ENCODE data around the gene SPEM1. TPM values are rescaled to one million over a fixed set of nuclear protein-coding genes. Genes with fewer than 3 reads are reported as not detected.

SPEM1 gene
- total RNA-seq, 2 experiments from 2014 or later: 0.36 TPM; not detected in 1

DNA sequence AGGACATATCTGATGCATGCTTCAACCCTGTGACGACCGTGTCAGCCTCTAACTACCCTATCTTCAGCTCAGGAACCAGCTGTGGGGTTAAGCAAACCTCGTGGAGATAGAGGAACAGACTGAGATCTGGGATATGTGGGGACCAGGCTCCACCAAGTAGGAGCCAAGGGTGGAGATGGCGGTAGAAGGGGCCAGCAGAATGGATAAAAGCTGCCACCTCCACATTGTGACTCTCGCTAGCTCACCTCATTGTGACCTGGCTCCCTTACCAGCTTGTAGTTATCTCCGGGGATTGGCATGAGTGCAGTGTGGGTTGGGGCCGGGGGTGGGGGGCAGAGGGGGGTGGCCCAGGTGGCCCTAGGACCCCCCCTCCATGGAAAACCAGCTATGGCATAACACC lies 5.2 kb downstream of the SPEM1 start, which contains the start of gene SPEM2:
Gene SPEM2, plus strand, starts transcription at position 301 of the 400 bp plus-strand sequence. Its CDS starts 73 bp downstream, at position 374.
- Mint-ChIP-seq H3K4me3 (no peak within 1 kb of the TSS), H3K27me3 (no peaks in the 10 kb centered on the region), H3K4me1 (ENCODE audit: low read depth) (no peaks in the 10 kb centered on the region), H3K36me3 (ENCODE audit: low read depth) (no peaks in the 10 kb centered on the region), H3K9me3 (no peaks in the 10 kb centered on the region), H3K27ac (no peak within 1 kb of the TSS)
- intact Hi-C loops (cut with micrococcal nuclease): no loop called here
- TF ChIP-seq, protein P1, sequence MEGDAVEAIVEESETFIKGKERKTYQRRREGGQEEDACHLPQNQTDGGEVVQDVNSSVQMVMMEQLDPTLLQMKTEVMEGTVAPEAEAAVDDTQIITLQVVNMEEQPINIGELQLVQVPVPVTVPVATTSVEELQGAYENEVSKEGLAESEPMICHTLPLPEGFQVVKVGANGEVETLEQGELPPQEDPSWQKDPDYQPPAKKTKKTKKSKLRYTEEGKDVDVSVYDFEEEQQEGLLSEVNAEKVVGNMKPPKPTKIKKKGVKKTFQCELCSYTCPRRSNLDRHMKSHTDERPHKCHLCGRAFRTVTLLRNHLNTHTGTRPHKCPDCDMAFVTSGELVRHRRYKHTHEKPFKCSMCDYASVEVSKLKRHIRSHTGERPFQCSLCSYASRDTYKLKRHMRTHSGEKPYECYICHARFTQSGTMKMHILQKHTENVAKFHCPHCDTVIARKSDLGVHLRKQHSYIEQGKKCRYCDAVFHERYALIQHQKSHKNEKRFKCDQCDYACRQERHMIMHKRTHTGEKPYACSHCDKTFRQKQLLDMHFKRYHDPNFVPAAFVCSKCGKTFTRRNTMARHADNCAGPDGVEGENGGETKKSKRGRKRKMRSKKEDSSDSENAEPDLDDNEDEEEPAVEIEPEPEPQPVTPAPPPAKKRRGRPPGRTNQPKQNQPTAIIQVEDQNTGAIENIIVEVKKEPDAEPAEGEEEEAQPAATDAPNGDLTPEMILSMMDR (IDR thresholded peaks at IDR 0.05): no peak
- CTCF ChIA-PET: interaction anchor here (1.5 kb wide), 1 partner anchor 11 kb away, joined by 5 read pairs; no protein-coding TSS in a partner anchor
- ATAC-seq (no peak), DNase-seq (no peak)
- POLR2A ChIA-PET: interaction anchor here (0.6 to 1.2 kb wide), 2 partner anchors 14 to 16 kb away, joined by 3 to 4 read pairs; no protein-coding TSS in a partner anchor

DNA sequence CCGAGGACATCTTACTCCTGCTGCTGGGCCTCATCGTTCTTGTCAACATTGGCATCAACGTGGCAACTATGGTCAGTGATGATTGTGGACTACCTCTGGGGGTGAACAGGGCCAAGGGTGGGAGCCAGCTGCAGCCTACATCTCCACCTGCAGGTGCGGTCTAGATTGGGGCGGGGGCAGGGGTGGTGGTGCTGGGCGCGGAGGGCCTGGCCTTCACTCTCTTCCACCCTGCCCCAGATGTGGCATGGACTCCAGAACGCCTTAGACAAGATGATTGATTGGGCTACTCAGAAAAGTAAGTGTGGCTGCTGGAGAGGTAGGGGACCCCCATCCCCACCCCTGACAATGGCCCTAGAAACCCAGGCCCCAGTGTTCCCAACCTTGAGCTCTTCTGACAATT lies 5.6 kb downstream of the SPEM1 start:
- no peak for ATAC-seq
- DNase-seq: no peak
- TF ChIP-seq, protein P1 (IDR thresholded peaks at IDR 0.05): no peak
- POLR2A ChIA-PET: interaction anchor here (0.6 kb wide), 1 partner anchor 14 kb away, joined by 3 read pairs; no protein-coding TSS in a partner anchor
- Mint-ChIP-seq H3K27ac (no peak overlapping the region), H3K9me3 (no peaks in the 10 kb centered on the region), H3K4me3 (no peak overlapping the region), H3K4me1 (ENCODE audit: low read depth) (no peaks in the 10 kb centered on the region), H3K36me3 (ENCODE audit: low read depth) (no peaks in the 10 kb centered on the region), H3K27me3 (no peaks in the 10 kb centered on the region)
- CTCF ChIA-PET: interaction anchor here (1.5 kb wide), 1 partner anchor 11 kb away, joined by 5 read pairs; no protein-coding TSS in a partner anchor
- intact Hi-C loops (cut with micrococcal nuclease): no loop called here

DNA sequence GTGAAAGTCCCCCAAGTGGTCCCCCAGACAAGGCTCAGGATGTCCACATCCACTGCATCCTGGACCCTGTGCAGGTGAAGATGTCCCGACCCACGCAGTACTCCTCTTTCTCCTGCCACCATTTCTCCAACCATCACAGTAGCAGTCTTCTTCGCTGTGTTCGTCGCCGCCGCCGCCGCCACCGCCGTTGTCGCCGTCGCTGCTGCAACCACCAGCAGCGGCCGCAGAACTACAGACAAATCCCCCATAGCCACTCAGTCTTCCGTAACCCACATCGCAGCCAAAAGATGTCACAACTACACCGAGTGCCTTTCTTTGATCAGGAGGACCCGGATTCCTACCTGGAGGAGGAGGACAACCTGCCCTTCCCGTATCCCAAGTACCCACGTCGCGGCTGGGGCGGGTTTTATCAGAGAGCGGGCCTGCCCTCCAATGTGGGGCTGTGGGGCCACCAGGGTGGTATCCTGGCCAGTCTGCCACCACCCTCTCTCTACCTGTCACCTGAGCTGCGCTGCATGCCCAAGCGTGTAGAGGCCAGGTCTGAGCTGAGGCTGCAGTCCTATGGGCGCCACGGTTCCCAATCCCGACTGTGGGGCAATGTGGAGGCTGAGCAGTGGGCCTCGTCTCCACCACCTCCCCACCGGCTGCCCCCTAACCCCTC lies 6.2 kb downstream of the SPEM1 start:
- Mint-ChIP-seq H3K36me3 (ENCODE audit: low read depth) (no peaks in the 10 kb centered on the region), H3K4me3 (no peak overlapping the region), H3K27ac (no peak overlapping the region), H3K9me3 (no peaks in the 10 kb centered on the region), H3K27me3 (no peaks in the 10 kb centered on the region), H3K4me1 (ENCODE audit: low read depth) (no peaks in the 10 kb centered on the region)
- POLR2A ChIA-PET: interaction anchor here (1.0 kb wide), 1 partner anchor 13 kb away, joined by 3 read pairs; the partner anchor contains the start of gene FGF11
- TF ChIP-seq, protein P1 (IDR thresholded peaks at IDR 0.05): no peak
- DNase-seq (no peak), ATAC-seq (no peak)
- intact Hi-C loops (cut with micrococcal nuclease): no loop called here
- CTCF ChIA-PET: interaction anchor here (1.0 kb wide), 1 partner anchor 69 kb away, joined by 4 read pairs; no protein-coding TSS in a partner anchor

DNA sequence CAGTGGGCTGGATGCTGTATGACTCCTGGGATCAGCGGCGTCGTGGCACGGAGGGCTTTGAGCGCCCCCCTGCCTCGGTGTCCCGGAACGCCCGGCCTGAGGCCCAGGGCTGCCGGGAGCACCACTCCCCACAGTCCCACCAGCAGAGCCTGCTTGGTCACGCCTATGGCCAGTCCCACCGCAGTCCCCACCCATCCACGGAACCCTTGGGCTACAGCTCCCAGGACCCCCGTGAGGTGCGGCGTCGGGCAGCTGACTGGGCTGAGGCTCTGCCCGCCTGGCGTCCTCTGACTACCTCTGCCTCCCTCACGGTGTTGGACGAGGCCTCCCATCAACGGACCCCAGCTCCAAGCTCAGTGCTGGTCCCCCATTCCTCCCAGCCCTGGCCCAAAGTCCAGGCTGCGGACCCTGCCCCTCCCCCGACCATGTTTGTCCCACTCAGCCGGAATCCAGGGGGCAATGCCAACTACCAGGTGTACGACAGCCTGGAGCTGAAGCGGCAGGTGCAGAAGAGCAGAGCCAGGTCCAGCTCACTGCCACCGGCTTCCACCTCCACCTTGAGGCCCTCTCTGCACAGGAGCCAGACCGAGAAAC lies 6.9 kb downstream of the SPEM1 start:
- Mint-ChIP-seq H3K4me1 (ENCODE audit: low read depth) (no peaks in the 10 kb centered on the region), H3K27me3 (no peaks in the 10 kb centered on the region), H3K36me3 (ENCODE audit: low read depth) (no peaks in the 10 kb centered on the region), H3K4me3 (no peak overlapping the region), H3K9me3 (no peaks in the 10 kb centered on the region), H3K27ac (no peak overlapping the region)
- ChIA-PET CTCF (interaction anchor here (1.0 kb wide), 1 partner anchor 70 kb away, joined by 4 read pairs; no protein-coding TSS in a partner anchor), POLR2A (interaction anchor here (1.0 kb wide), 1 partner anchor 13 kb away, joined by 3 read pairs; the partner anchor contains the start of gene FGF11)
- no peak for DNase-seq
- TF ChIP-seq, protein P1 (IDR thresholded peaks at IDR 0.05): no peak
- ATAC-seq: no peak
- intact Hi-C loops (cut with micrococcal nuclease): no loop called here

DNA sequence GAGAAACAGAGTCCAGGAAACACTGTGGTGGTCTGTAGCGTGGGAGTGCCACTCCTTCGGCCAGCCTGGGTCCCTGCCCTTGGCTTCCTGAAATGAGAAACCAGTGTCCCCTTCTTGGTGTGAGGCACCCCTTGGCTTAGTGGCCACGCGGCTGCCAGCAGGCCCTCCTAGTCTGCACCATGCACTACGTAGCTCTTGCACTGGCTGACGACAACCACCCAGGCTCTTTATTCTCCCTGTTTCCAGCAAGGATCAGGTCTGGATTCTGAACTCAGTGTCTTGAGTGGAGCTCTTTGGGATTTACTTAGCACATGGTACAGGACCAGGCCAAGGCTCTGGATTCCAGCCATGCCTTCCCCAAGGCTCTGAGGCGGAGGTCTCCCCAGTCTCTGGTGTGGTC lies 7.4 kb downstream of the SPEM1 start:
- TF ChIP-seq, protein P1 (IDR thresholded peaks at IDR 0.05): no peak
- Mint-ChIP-seq H3K27me3 (no peaks in the 10 kb centered on the region), H3K27ac (no peak overlapping the region), H3K4me3 (no peak overlapping the region), H3K4me1 (ENCODE audit: low read depth) (no peaks in the 10 kb centered on the region), H3K36me3 (ENCODE audit: low read depth) (no peaks in the 10 kb centered on the region), H3K9me3 (no peaks in the 10 kb centered on the region)
- ATAC-seq (no peak), DNase-seq (no peak)
- ChIA-PET POLR2A (no interaction called here), CTCF (interaction anchor here (1.0 kb wide), 1 partner anchor 71 kb away, joined by 4 read pairs; no protein-coding TSS in a partner anchor)
- intact Hi-C loops (cut with micrococcal nuclease): no loop called here

Data from activated CD8-positive, alpha-beta T cell treated with anti-CD3 and anti-CD28 coated beads for 36 hours (primary cell).